Measurements from ENCODE around the gene NBPF3. TPM values are rescaled to one million over a fixed set of nuclear protein-coding genes. Genes with fewer than 3 reads are reported as not detected.

The NBPF3 gene
- total RNA-seq, 4 donors from 2014 or later = 2.6 to 19.7 (median 7.1) TPM

GRCh38 chr1:21496063-21496462 is 56.1 kb downstream of the NBPF3 start:
- DNase-seq (ENCODE audit: low spot score in 2 of 2) = peak in 1 of 2 donors; percentile 42
- 90 to 95% methylated on average over 1 of the region's 1 CpG for WGBS, 2 donors

GRCh38 chr1:21496886-21497285 is 56.9 kb downstream of the NBPF3 start:
- intact Hi-C loops (cut with DNase I; ENCODE audit: low total_unique reads) = no loop called here
- no peak for TF ChIP-seq POLR2A (IDR thresholded peaks at IDR 0.05)
- TF ChIP-seq CTCF (IDR thresholded peaks at IDR 0.05) = no peak
- peak in 1 of 2 donors; percentile 49 for DNase-seq (ENCODE audit: low spot score in 2 of 2)
- H3K4me3 ChIP-seq (ENCODE audit: low read depth, poor library complexity, severe bottlenecking) = no peak overlapping the region
- WGBS, 2 donors = 85 to 94% methylated on average over 3 of the region's 3 CpGs

More at GRCh38 chr1:21496063-21496462, 56.1 kb downstream of the NBPF3 start:
- no peak for TF ChIP-seq CTCF (IDR thresholded peaks at IDR 0.05)
- no peak for TF ChIP-seq POLR2A (IDR thresholded peaks at IDR 0.05)
- H3K4me3 ChIP-seq (ENCODE audit: low read depth, poor library complexity, severe bottlenecking) = no peak overlapping the region
- intact Hi-C loops (cut with DNase I; ENCODE audit: low total_unique reads) = no loop called here

GRCh38 chr1:21497466-21498061 is 57.6 kb downstream of the NBPF3 start:
- no peak for TF ChIP-seq POLR2A (IDR thresholded peaks at IDR 0.05)
- intact Hi-C loops (cut with DNase I; ENCODE audit: low total_unique reads) = no loop called here
- 75% methylated on average over 7 of the region's 7 CpGs for WGBS, 2 donors
- no peak overlapping the region for H3K4me3 ChIP-seq (ENCODE audit: low read depth, poor library complexity, severe bottlenecking)
- peak in 1 of 2 donors; percentile 60 for DNase-seq (ENCODE audit: low spot score in 2 of 2)

- H3K4me3 ChIP-seq (ENCODE audit: low read depth, poor library complexity, severe bottlenecking) = no peak overlapping the region
- intact Hi-C loops (cut with DNase I; ENCODE audit: low total_unique reads) = no loop called here
- TF ChIP-seq POLR2A (IDR thresholded peaks at IDR 0.05) = no peak
- TF ChIP-seq CTCF (IDR thresholded peaks at IDR 0.05) = no peak
- no peak for DNase-seq (ENCODE audit: low spot score in 2 of 2)
- 100% methylated on average over 1 of the region's 1 CpG for WGBS, 2 donors
These were observed 59.5 kb downstream of the NBPF3 start for GRCh38 chr1:21499283-21499950.

- 70 to 78% methylated on average over 7 of the region's 7 CpGs for WGBS, 2 donors
- intact Hi-C loops (cut with DNase I; ENCODE audit: low total_unique reads) = no loop called here
- DNase-seq (ENCODE audit: low spot score in 2 of 2) = peak in 1 of 2 donors; percentile 69
- H3K4me3 ChIP-seq (ENCODE audit: low read depth, poor library complexity, severe bottlenecking) = no peak overlapping the region
- TF ChIP-seq CTCF (IDR thresholded peaks at IDR 0.05) (no peak), POLR2A (IDR thresholded peaks at IDR 0.05) (no peak)
These were observed 63.9 kb downstream of the NBPF3 start for GRCh38 chr1:21503706-21504377.

- WGBS, 2 donors = 58 to 64% methylated on average over 4 of the region's 4 CpGs
- TF ChIP-seq CTCF (IDR thresholded peaks at IDR 0.05) (no peak), POLR2A (IDR thresholded peaks at IDR 0.05) (no peak)
- DNase-seq (ENCODE audit: low spot score in 2 of 2) = no peak
- intact Hi-C loops (cut with DNase I; ENCODE audit: low total_unique reads) = no loop called here
- H3K4me3 ChIP-seq (ENCODE audit: low read depth, poor library complexity, severe bottlenecking) = no peak overlapping the region
These were observed 66.9 kb downstream of the NBPF3 start for GRCh38 chr1:21506804-21507203.

Data from lower leg skin (tissue), 4 donors.